Kidney (tissue), 14 donors: ENCODE data around the gene PTPRK. TPM values are rescaled to one million over a fixed set of nuclear protein-coding genes. Genes with fewer than 3 reads are reported as not detected.

Experiments used
- DNase-seq, 5 donors: peaks; one replicate each; pipeline ENCODE4 v3.0.0-alpha.2; 2013 to 2020
- FAIRE-seq: peaks from 2 replicates; lab custom pipeline; 2012; peaks lifted over from hg19 to GRCh38; lab: Jason Lieb, UNC
- H3K27ac ChIP-seq, 2 donors: one replicate each; pipeline ENCODE4 v1.7.0; 2013; ENCODE audit warnings: low read depth in 2 of 2, low read length in 2 of 2, inconsistent platforms in 1 of 2
- H3K27me3 ChIP-seq: one replicate; pipeline ENCODE4 v1.7.1; 2013; ENCODE audit warnings: low read length, inconsistent platforms; ENCODE audit not compliant: control insufficient read depth, insufficient read depth
- H3K36me3 ChIP-seq, 3 donors: one replicate each; pipeline versions ENCODE4 v1.7.0 to v1.7.1; 2013; ENCODE audit warnings: low read length in 3 of 3, control low read depth in 1 of 3, inconsistent platforms in 1 of 3; ENCODE audit not compliant: insufficient read depth in 3 of 3, control insufficient read depth in 2 of 3
- H3K4me1 ChIP-seq, 3 donors: one replicate each; pipeline versions ENCODE4 v1.7.0 to v1.7.1; 2013; ENCODE audit warnings: low read length in 3 of 3, inconsistent platforms in 1 of 3, low read depth in 1 of 3; ENCODE audit not compliant: control insufficient read depth in 2 of 3, insufficient read depth in 2 of 3
- H3K4me3 ChIP-seq, 3 donors: one replicate each; pipeline versions ENCODE4 v1.7.0 to v1.8.1; 2013; ENCODE audit warnings: low read length in 3 of 3, control low read depth in 1 of 3, inconsistent platforms in 1 of 3
- H3K9ac ChIP-seq, 3 donors: one replicate each; pipeline versions ENCODE4 v1.7.0 to v1.7.1; 2013; ENCODE audit warnings: low read length in 3 of 3, control low read depth in 1 of 3, inconsistent platforms in 1 of 3
- H3K9me3 ChIP-seq, 3 donors: one replicate each; pipeline versions ENCODE4 v1.7.0 to v1.7.1; 2013; ENCODE audit warnings: low read length in 3 of 3, control low read depth in 1 of 3, inconsistent platforms in 1 of 3; ENCODE audit not compliant: control insufficient read depth in 2 of 3, insufficient read depth in 1 of 3
- CTCF ChIP-seq: IDR thresholded peaks from 3 replicates; pipeline ENCODE4 v1.5.1; 2012; ENCODE audit warnings: mild to moderate bottlenecking, moderate library complexity, borderline replicate concordance; ENCODE audit not compliant: insufficient read depth; ENCODE audit errors: extremely low read depth
- intact Hi-C: fragments of 100-400 bp; cut with DNase I; formaldehyde crosslinking; loops from one replicate; pipeline ENCODE4 v1.11.1; 2022
- polyA plus RNA-seq: library from polyadenylated mRNA; stranded (reverse); fragments of 350-450 nt; fragmentation: Illumina TruSeq; extraction: RNeasy Lipid Tissue Mini Kit (QIAGEN cat#74804); gene quantifications from one replicate; pipeline ENCODE4 v1.2.3, GENCODE V29; 2014; ENCODE audit warnings: low read depth, low replicate concordance; ENCODE audit not compliant: insufficient read depth
- total RNA-seq: library from RNA; stranded (reverse); fragmentation: NEBNext Ultra II Directional; extraction: Animal tissue kit (Norgen Biotek cat#: 25700); gene quantifications from one replicate; pipeline ENCODE4 v1.2.1, GENCODE V29; 2021
- donor health status: control.
- donor health status: control.
- donor health status: control.
- donor health status: control.
- donor health status: control.
- donor health status: DM: yes; HTN: yes; CAD: no.
- donor health status: Normal renal cell carcinoma (clear cell type).

PTPRK gene
- total and polyA plus RNA-seq, 2 donors from 2014 or later = 9.2 to 72.8 TPM

- no peak for TF ChIP-seq CTCF
- no peak for FAIRE-seq
Observed at GRCh38 chr6:128114164-128114563, 406.2 kb downstream of the PTPRK start.

GRCh38 chr6:128112494-128112893 is 407.9 kb downstream of the PTPRK start:
- Histone ChIP-seq H3K9ac (no peak overlapping the region), H3K27ac (no peak overlapping the region), H3K4me1 (peaks cover 0 to 4% (median 0%) of the 10 kb centered on the region in 3 donors), H3K27me3 (no peaks in the 10 kb centered on the region), H3K4me3 (peak overlapping the region in 2 of 3 donors; percentile 35 to 45), H3K36me3 (no peaks in the 10 kb centered on the region), H3K9me3 (no peaks in the 10 kb centered on the region)
- TF ChIP-seq CTCF = no peak
- FAIRE-seq (peak; percentile 32), DNase-seq (peak in 2 of 5 donors; percentile 7 to 13)
- intact Hi-C loops = no loop called here

More at GRCh38 chr6:128114164-128114563, 406.2 kb downstream of the PTPRK start:
- no peak overlapping the region for H3K9ac ChIP-seq
- no peak for DNase-seq
- H3K9me3 ChIP-seq = no peaks in the 10 kb centered on the region
- H3K4me3 ChIP-seq = no peak overlapping the region
- H3K27ac ChIP-seq = no peak overlapping the region
- no peaks in the 10 kb centered on the region for H3K36me3 ChIP-seq
- intact Hi-C loops = no loop called here
- peaks cover 0 to 4% (median 0%) of the 10 kb centered on the region in 3 donors for H3K4me1 ChIP-seq
- no peaks in the 10 kb centered on the region for H3K27me3 ChIP-seq

DNA sequence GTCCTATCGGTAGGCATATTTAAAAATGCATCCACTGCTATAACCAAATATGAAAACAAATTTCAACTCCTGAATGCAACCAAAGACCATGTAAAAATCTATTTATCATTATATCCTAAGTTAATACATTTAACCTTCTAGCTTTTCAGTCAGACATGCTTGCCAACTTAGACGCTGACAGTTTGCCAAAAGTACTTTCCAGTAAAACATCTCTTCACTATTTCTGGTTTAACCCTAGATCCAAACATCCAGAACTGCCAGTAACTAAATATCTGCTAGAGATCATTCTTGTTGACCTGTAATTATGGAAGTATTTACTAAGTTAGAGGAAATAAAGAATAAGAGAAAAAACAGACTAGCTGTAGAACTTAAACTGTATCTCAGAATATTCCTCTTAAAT is 409.3 kb downstream of the PTPRK start:
- no peak for TF ChIP-seq CTCF
- intact Hi-C loops = no loop called here
- Histone ChIP-seq H3K27ac (no peak overlapping the region), H3K9ac (no peak overlapping the region), H3K4me3 (no peak overlapping the region), H3K36me3 (no peaks in the 10 kb centered on the region), H3K9me3 (no peaks in the 10 kb centered on the region), H3K4me1 (peaks cover 0 to 4% (median 0%) of the 10 kb centered on the region in 3 donors), H3K27me3 (no peaks in the 10 kb centered on the region)
- DNase-seq (no peak), FAIRE-seq (no peak)

GRCh38 chr6:128107682-128108081 is 412.7 kb downstream of the PTPRK start:
- DNase-seq (no peak), FAIRE-seq (no peak)
- Histone ChIP-seq H3K4me1 (peaks cover 0 to 4% (median 0%) of the 10 kb centered on the region in 3 donors), H3K4me3 (no peak overlapping the region), H3K9me3 (no peaks in the 10 kb centered on the region), H3K36me3 (no peaks in the 10 kb centered on the region), H3K27ac (no peak overlapping the region), H3K27me3 (no peaks in the 10 kb centered on the region), H3K9ac (no peak overlapping the region)
- TF ChIP-seq CTCF = no peak
- intact Hi-C loops = no loop called here
